ENCODE results near the gene OR6C3.

DNA sequence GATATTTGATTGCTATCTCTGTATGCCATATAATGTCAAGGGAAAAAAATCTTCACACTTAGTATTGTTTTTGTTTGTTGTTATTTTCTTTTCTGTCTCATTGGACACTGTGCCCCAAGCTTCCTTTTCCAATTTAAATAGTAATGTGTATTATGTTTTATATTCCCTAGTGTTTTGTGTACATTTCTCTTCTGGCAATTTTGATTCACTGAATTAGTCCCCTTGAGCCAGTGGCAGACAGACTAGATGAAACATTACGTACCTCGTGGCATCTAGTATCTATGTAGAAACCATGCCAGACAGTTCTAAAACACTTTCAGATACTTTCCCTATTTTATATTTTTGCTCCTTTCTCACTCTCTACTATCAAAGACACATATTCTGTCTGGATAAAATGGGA is 16.5 kb upstream of the OR6C3 start, which contains the start of gene OR6C1:
- TF ChIP-seq, protein P1, sequence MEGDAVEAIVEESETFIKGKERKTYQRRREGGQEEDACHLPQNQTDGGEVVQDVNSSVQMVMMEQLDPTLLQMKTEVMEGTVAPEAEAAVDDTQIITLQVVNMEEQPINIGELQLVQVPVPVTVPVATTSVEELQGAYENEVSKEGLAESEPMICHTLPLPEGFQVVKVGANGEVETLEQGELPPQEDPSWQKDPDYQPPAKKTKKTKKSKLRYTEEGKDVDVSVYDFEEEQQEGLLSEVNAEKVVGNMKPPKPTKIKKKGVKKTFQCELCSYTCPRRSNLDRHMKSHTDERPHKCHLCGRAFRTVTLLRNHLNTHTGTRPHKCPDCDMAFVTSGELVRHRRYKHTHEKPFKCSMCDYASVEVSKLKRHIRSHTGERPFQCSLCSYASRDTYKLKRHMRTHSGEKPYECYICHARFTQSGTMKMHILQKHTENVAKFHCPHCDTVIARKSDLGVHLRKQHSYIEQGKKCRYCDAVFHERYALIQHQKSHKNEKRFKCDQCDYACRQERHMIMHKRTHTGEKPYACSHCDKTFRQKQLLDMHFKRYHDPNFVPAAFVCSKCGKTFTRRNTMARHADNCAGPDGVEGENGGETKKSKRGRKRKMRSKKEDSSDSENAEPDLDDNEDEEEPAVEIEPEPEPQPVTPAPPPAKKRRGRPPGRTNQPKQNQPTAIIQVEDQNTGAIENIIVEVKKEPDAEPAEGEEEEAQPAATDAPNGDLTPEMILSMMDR (conservative IDR thresholded peaks at IDR 0.05 in 1 of 2, IDR thresholded peaks at IDR 0.05 in 1 of 2; ENCODE audit: extremely low read depth in 1 of 2, insufficient read depth in 1 of 2, low read depth in 1 of 2, low read length in 2 of 2), result no peak
- TF ChIP-seq EZH2 (IDR thresholded peaks at IDR 0.05; ENCODE audit: borderline replicate concordance, low read length), result no peak

Data from mammary epithelial cell (primary cell).